ENCODE results near the gene ANAPC16.

Gene ANAPC16

GRCh38 chr10:72215611-72216549, at the start of gene ANAPC16, which contains the start of gene ASCC1:
Gene ANAPC16, plus strand, starts transcription at chr10:72216012. Its CDS starts 7,903 bp downstream, at chr10:72223915.
Gene ASCC1, minus strand, starts transcription at chr10:72216276. Its CDS starts 2,978 bp downstream, at chr10:72213298.
- no peaks in the 10 kb centered on the region for H3K27me3 ChIP-seq (ENCODE audit: low read depth, low read length)
- H3K4me1 ChIP-seq (ENCODE audit: control insufficient read depth in 1 of 2, insufficient read depth in 2 of 2, low read length in 2 of 2), result peaks cover 5 to 44% of the 10 kb centered on the region in 2 donors
- H3K9me3 ChIP-seq (ENCODE audit: control insufficient read depth in 1 of 2, low read length in 2 of 2), result no peaks in the 10 kb centered on the region
- H3K36me3 ChIP-seq (ENCODE audit: control insufficient read depth in 1 of 2, insufficient read depth in 2 of 2, low read length in 2 of 2), result peaks cover 2% of the 10 kb centered on the region in 2 donors
- peak within 1 kb of the TSS; percentile 99 for H3K27ac ChIP-seq (ENCODE audit: low read length)
- H3K4me3 ChIP-seq (ENCODE audit: low read depth in 1 of 2, low read length in 2 of 2), result peak within 1 kb of the TSS; percentile 90 to 94

GRCh38 chr10:72167118-72167517, 48.7 kb upstream of the ANAPC16 start:
- H3K27me3 ChIP-seq (ENCODE audit: low read depth, low read length), result no peaks in the 10 kb centered on the region
- H3K36me3 ChIP-seq (ENCODE audit: control insufficient read depth in 1 of 2, insufficient read depth in 2 of 2, low read length in 2 of 2), result peaks cover 0 to 4% of the 10 kb centered on the region in 2 donors
- H3K27ac ChIP-seq (ENCODE audit: low read length), result no peak overlapping the region
- H3K4me1 ChIP-seq (ENCODE audit: control insufficient read depth in 1 of 2, insufficient read depth in 2 of 2, low read length in 2 of 2), result no peaks in the 10 kb centered on the region
- H3K4me3 ChIP-seq (ENCODE audit: low read depth in 1 of 2, low read length in 2 of 2), result no peak overlapping the region
- no peaks in the 10 kb centered on the region for H3K9me3 ChIP-seq (ENCODE audit: control insufficient read depth in 1 of 2, low read length in 2 of 2)

GRCh38 chr10:72170263-72170662, 45.5 kb upstream of the ANAPC16 start:
- H3K27me3 ChIP-seq (ENCODE audit: low read depth, low read length), result no peaks in the 10 kb centered on the region
- no peak overlapping the region for H3K27ac ChIP-seq (ENCODE audit: low read length)
- H3K36me3 ChIP-seq (ENCODE audit: control insufficient read depth in 1 of 2, insufficient read depth in 2 of 2, low read length in 2 of 2), result peaks cover 0 to 4% of the 10 kb centered on the region in 2 donors
- no peaks in the 10 kb centered on the region for H3K4me1 ChIP-seq (ENCODE audit: control insufficient read depth in 1 of 2, insufficient read depth in 2 of 2, low read length in 2 of 2)
- no peaks in the 10 kb centered on the region for H3K9me3 ChIP-seq (ENCODE audit: control insufficient read depth in 1 of 2, low read length in 2 of 2)
- no peak overlapping the region for H3K4me3 ChIP-seq (ENCODE audit: low read depth in 1 of 2, low read length in 2 of 2)

GRCh38 chr10:72170733-72171132, 45.1 kb upstream of the ANAPC16 start:
- Histone ChIP-seq H3K27me3 (ENCODE audit: low read depth, low read length) (no peaks in the 10 kb centered on the region), H3K4me3 (ENCODE audit: low read depth in 1 of 2, low read length in 2 of 2) (no peak overlapping the region), H3K9me3 (ENCODE audit: control insufficient read depth in 1 of 2, low read length in 2 of 2) (no peaks in the 10 kb centered on the region), H3K36me3 (ENCODE audit: control insufficient read depth in 1 of 2, insufficient read depth in 2 of 2, low read length in 2 of 2) (peaks cover 0 to 4% of the 10 kb centered on the region in 2 donors), H3K27ac (ENCODE audit: low read length) (no peak overlapping the region), H3K4me1 (ENCODE audit: control insufficient read depth in 1 of 2, insufficient read depth in 2 of 2, low read length in 2 of 2) (no peaks in the 10 kb centered on the region)

GRCh38 chr10:72171175-72171630, 44.6 kb upstream of the ANAPC16 start:
- no peak overlapping the region for H3K27ac ChIP-seq (ENCODE audit: low read length)
- H3K4me3 ChIP-seq (ENCODE audit: low read depth in 1 of 2, low read length in 2 of 2), result no peak overlapping the region
- H3K9me3 ChIP-seq (ENCODE audit: control insufficient read depth in 1 of 2, low read length in 2 of 2), result no peaks in the 10 kb centered on the region
- H3K36me3 ChIP-seq (ENCODE audit: control insufficient read depth in 1 of 2, insufficient read depth in 2 of 2, low read length in 2 of 2), result peaks cover 0 to 4% of the 10 kb centered on the region in 2 donors
- no peaks in the 10 kb centered on the region for H3K27me3 ChIP-seq (ENCODE audit: low read depth, low read length)
- no peaks in the 10 kb centered on the region for H3K4me1 ChIP-seq (ENCODE audit: control insufficient read depth in 1 of 2, insufficient read depth in 2 of 2, low read length in 2 of 2)

- Histone ChIP-seq H3K27ac (ENCODE audit: low read length) (no peak overlapping the region), H3K9me3 (ENCODE audit: control insufficient read depth in 1 of 2, low read length in 2 of 2) (no peaks in the 10 kb centered on the region), H3K36me3 (ENCODE audit: control insufficient read depth in 1 of 2, insufficient read depth in 2 of 2, low read length in 2 of 2) (peaks cover 2 to 4% of the 10 kb centered on the region in 2 donors), H3K27me3 (ENCODE audit: low read depth, low read length) (no peaks in the 10 kb centered on the region), H3K4me1 (ENCODE audit: control insufficient read depth in 1 of 2, insufficient read depth in 2 of 2, low read length in 2 of 2) (no peaks in the 10 kb centered on the region), H3K4me3 (ENCODE audit: low read depth in 1 of 2, low read length in 2 of 2) (no peak overlapping the region)
Observed at GRCh38 chr10:72173262-72173618, 42.6 kb upstream of the ANAPC16 start.

- peaks cover 0 to 5% of the 10 kb centered on the region in 2 donors for H3K36me3 ChIP-seq (ENCODE audit: control insufficient read depth in 1 of 2, insufficient read depth in 2 of 2, low read length in 2 of 2)
- H3K9me3 ChIP-seq (ENCODE audit: control insufficient read depth in 1 of 2, low read length in 2 of 2), result no peaks in the 10 kb centered on the region
- H3K4me3 ChIP-seq (ENCODE audit: low read depth in 1 of 2, low read length in 2 of 2), result no peak overlapping the region
- no peaks in the 10 kb centered on the region for H3K27me3 ChIP-seq (ENCODE audit: low read depth, low read length)
- no peaks in the 10 kb centered on the region for H3K4me1 ChIP-seq (ENCODE audit: control insufficient read depth in 1 of 2, insufficient read depth in 2 of 2, low read length in 2 of 2)
- H3K27ac ChIP-seq (ENCODE audit: low read length), result no peak overlapping the region
Observed at GRCh38 chr10:72173619-72174296, 42.1 kb upstream of the ANAPC16 start.

- Histone ChIP-seq H3K36me3 (ENCODE audit: control insufficient read depth in 1 of 2, insufficient read depth in 2 of 2, low read length in 2 of 2) (peaks cover 4 to 5% of the 10 kb centered on the region in 2 donors), H3K4me3 (ENCODE audit: low read depth in 1 of 2, low read length in 2 of 2) (no peak overlapping the region), H3K9me3 (ENCODE audit: control insufficient read depth in 1 of 2, low read length in 2 of 2) (no peaks in the 10 kb centered on the region), H3K27ac (ENCODE audit: low read length) (no peak overlapping the region), H3K27me3 (ENCODE audit: low read depth, low read length) (no peaks in the 10 kb centered on the region), H3K4me1 (ENCODE audit: control insufficient read depth in 1 of 2, insufficient read depth in 2 of 2, low read length in 2 of 2) (no peaks in the 10 kb centered on the region)
Observed at GRCh38 chr10:72174297-72174662, 41.5 kb upstream of the ANAPC16 start.

GRCh38 chr10:72175149-72175548, 40.7 kb upstream of the ANAPC16 start:
- H3K27ac ChIP-seq (ENCODE audit: low read length), result no peak overlapping the region
- H3K27me3 ChIP-seq (ENCODE audit: low read depth, low read length), result no peaks in the 10 kb centered on the region
- peaks cover 4 to 5% of the 10 kb centered on the region in 2 donors for H3K36me3 ChIP-seq (ENCODE audit: control insufficient read depth in 1 of 2, insufficient read depth in 2 of 2, low read length in 2 of 2)
- no peak overlapping the region for H3K4me3 ChIP-seq (ENCODE audit: low read depth in 1 of 2, low read length in 2 of 2)
- no peaks in the 10 kb centered on the region for H3K9me3 ChIP-seq (ENCODE audit: control insufficient read depth in 1 of 2, low read length in 2 of 2)
- no peaks in the 10 kb centered on the region for H3K4me1 ChIP-seq (ENCODE audit: control insufficient read depth in 1 of 2, insufficient read depth in 2 of 2, low read length in 2 of 2)

GRCh38 chr10:72176701-72177100, 39.1 kb upstream of the ANAPC16 start:
- Histone ChIP-seq H3K36me3 (ENCODE audit: control insufficient read depth in 1 of 2, insufficient read depth in 2 of 2, low read length in 2 of 2) (peaks cover 4 to 5% of the 10 kb centered on the region in 2 donors), H3K9me3 (ENCODE audit: control insufficient read depth in 1 of 2, low read length in 2 of 2) (no peaks in the 10 kb centered on the region), H3K4me3 (ENCODE audit: low read depth in 1 of 2, low read length in 2 of 2) (no peak overlapping the region), H3K27me3 (ENCODE audit: low read depth, low read length) (no peaks in the 10 kb centered on the region), H3K27ac (ENCODE audit: low read length) (no peak overlapping the region), H3K4me1 (ENCODE audit: control insufficient read depth in 1 of 2, insufficient read depth in 2 of 2, low read length in 2 of 2) (no peaks in the 10 kb centered on the region)

GRCh38 chr10:72177454-72177853, 38.4 kb upstream of the ANAPC16 start:
- no peak overlapping the region for H3K27ac ChIP-seq (ENCODE audit: low read length)
- no peaks in the 10 kb centered on the region for H3K9me3 ChIP-seq (ENCODE audit: control insufficient read depth in 1 of 2, low read length in 2 of 2)
- H3K4me1 ChIP-seq (ENCODE audit: control insufficient read depth in 1 of 2, insufficient read depth in 2 of 2, low read length in 2 of 2), result no peaks in the 10 kb centered on the region
- H3K36me3 ChIP-seq (ENCODE audit: control insufficient read depth in 1 of 2, insufficient read depth in 2 of 2, low read length in 2 of 2), result peaks cover 4 to 5% of the 10 kb centered on the region in 2 donors
- no peaks in the 10 kb centered on the region for H3K27me3 ChIP-seq (ENCODE audit: low read depth, low read length)
- H3K4me3 ChIP-seq (ENCODE audit: low read depth in 1 of 2, low read length in 2 of 2), result no peak overlapping the region
